ENCODE data around the gene SYCP2L.
"Not testable (repeated sequence)": the region's sequence is repeated elsewhere in the genome, so short reads cannot be mapped to it uniquely, and the experiment has no call there.

Gene SYCP2L

GRCh38 chr6:10977231-10977968 is 90.5 kb downstream of the SYCP2L start:
- H3K27ac ChIP-seq, result no peak overlapping the region
- TF ChIP-seq CTCF (conservative IDR thresholded peaks at IDR 0.05), result no peak

- no peak for TF ChIP-seq CTCF (conservative IDR thresholded peaks at IDR 0.05)
Measured at GRCh38 chr6:10979603-10980002, 92.8 kb downstream of the SYCP2L start.

GRCh38 chr6:10981409-10981808 is 94.6 kb downstream of the SYCP2L start:
- TF ChIP-seq CTCF (conservative IDR thresholded peaks at IDR 0.05), result no peak

More at GRCh38 chr6:10979603-10980002, 92.8 kb downstream of the SYCP2L start:
- no peak overlapping the region for H3K27ac ChIP-seq

GRCh38 chr6:10984959-10985358 is 98.1 kb downstream of the SYCP2L start:
- not testable (repeated sequence) for H3K27ac ChIP-seq

More at GRCh38 chr6:10981409-10981808, 94.6 kb downstream of the SYCP2L start:
- H3K27ac ChIP-seq, result no peak overlapping the region

GRCh38 chr6:10989587-10989986 is 102.7 kb downstream of the SYCP2L start:
- no peak overlapping the region for H3K27ac ChIP-seq
- TF ChIP-seq CTCF (conservative IDR thresholded peaks at IDR 0.05), result no peak

- TF ChIP-seq CTCF (conservative IDR thresholded peaks at IDR 0.05), result no peak
- no peak overlapping the region for H3K27ac ChIP-seq
Measured at GRCh38 chr6:10991115-10991514, 104.3 kb downstream of the SYCP2L start.

- no peak for TF ChIP-seq CTCF (conservative IDR thresholded peaks at IDR 0.05)
- no peak overlapping the region for H3K27ac ChIP-seq
Measured at GRCh38 chr6:10993896-10994295, 107.0 kb downstream of the SYCP2L start.

GRCh38 chr6:10995114-10995707 is 108.4 kb downstream of the SYCP2L start:
- TF ChIP-seq CTCF (conservative IDR thresholded peaks at IDR 0.05), result no peak
- no peak overlapping the region for H3K27ac ChIP-seq
